Urinary bladder (tissue), 4 donors: ENCODE results near the gene HOMER1. TPM values are rescaled to one million over a fixed set of nuclear protein-coding genes. Genes with fewer than 3 reads are reported as not detected.
"Not testable (repeated sequence)": the region's sequence is repeated elsewhere in the genome, so short reads cannot be mapped to it uniquely, and the experiment has no call there.

Source experiments
- DNase-seq: peaks from one replicate; pipeline ENCODE4 v3.0.0-alpha.2; 2015; ENCODE audit errors: extremely low spot score
- H3K27ac ChIP-seq: one replicate; pipeline ENCODE4 v1.5.1; 2013; ENCODE audit warnings: low read depth, mild to moderate bottlenecking, moderate library complexity
- H3K36me3 ChIP-seq: one replicate; pipeline ENCODE4 v1.6.1; 2013; ENCODE audit warnings: mild to moderate bottlenecking, moderate library complexity; ENCODE audit not compliant: insufficient read depth
- H3K4me1 ChIP-seq: one replicate; pipeline ENCODE4 v1.6.1; 2013; ENCODE audit warnings: mild to moderate bottlenecking, moderate library complexity; ENCODE audit not compliant: insufficient read depth
- H3K4me3 ChIP-seq: one replicate; pipeline ENCODE4 v1.5.1; 2013; ENCODE audit warnings: low read depth, low read length
- WGBS: extraction: QIAGEN DNeasy Blood & Tissue Kit; methylation state at CpG from one replicate; pipeline ENCODE4 v1.1.7; 2013; 5-methylcytosine and 5-hydroxymethylcytosine counted together
- polyA plus RNA-seq: library from polyadenylated mRNA; stranded (reverse); fragments of 200-250 nt; gene quantifications from one replicate; pipeline ENCODE4 v1.2.3, GENCODE V29; 2013
- total RNA-seq: library from RNA; depleted of rRNA; stranded (reverse); fragments of >200 nt; gene quantifications from one replicate; pipeline ENCODE4 v1.2.3, GENCODE V29; 2014
- donor health status: healthy with polysubstance abuse.
- donor health status: healthy.

The HOMER1 gene
- total and polyA plus RNA-seq, 2 donors = 2.0 to 20.5 TPM

DNA sequence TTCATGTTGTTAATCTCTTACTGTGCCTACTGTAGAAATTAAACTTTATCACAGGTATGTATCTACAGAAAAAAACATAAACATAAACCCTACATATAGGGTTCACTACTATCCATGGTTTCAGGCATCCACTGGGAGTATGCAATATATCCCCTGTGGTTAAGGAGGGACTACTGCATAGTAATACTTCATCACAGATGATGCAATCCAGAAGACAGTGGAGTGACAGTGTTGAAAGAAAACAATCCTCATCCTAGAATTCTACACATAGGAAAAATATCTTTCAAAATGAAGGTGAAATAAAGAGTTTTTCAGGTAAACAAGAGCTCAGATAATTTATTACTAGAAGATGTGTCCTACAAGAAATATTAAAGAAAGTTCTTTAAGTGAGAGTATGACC lies 105.9 kb downstream of the HOMER1 start:
- no peak overlapping the region for H3K27ac ChIP-seq
- DNase-seq = no peak
- no peaks in the 10 kb centered on the region for H3K36me3 ChIP-seq
- H3K4me1 ChIP-seq = no peaks in the 10 kb centered on the region
- no peak overlapping the region for H3K4me3 ChIP-seq

DNA sequence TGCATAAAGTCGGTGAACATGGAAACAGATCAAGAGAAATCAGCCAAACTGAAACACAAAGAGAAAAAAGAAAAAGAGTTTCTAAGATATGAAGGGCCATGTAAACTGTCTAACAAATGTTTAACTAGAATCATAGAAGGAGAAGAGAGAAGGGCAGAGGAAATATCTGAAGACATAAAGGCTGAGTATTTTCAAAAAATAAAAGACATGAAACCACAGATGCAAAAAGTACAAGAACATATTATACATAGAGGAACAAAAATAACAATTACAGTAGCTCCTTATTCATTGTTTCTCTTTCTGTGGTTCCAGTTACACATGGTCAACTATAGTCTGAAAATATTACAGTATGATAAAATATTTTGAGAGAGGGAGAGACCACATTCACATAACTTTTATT lies 106.3 kb downstream of the HOMER1 start:
- WGBS = 97% methylated on average over 1 of the region's 1 CpG
- no peak for DNase-seq
- Histone ChIP-seq H3K4me3 (no peak overlapping the region), H3K4me1 (no peaks in the 10 kb centered on the region), H3K36me3 (no peaks in the 10 kb centered on the region), H3K27ac (no peak overlapping the region)

DNA sequence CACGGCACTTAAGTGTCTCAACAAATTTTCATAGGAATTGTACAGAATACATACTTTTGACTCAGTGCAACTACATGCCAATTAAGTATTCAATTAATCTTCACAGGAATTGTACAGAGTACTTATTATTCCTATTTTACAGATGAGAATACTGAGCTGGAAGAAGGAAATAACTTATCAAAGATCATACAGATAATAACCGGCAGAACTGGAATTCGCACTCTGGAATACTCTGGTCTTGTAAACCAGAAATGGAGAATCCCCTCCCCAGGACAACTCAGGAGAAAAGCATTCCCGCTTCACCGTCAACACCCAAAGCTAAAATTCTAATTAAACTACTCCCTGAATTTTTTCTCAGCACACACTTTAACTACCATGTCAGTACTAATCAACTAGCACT lies 112.7 kb downstream of the HOMER1 start:
- no peak overlapping the region for H3K27ac ChIP-seq
- no peaks in the 10 kb centered on the region for H3K36me3 ChIP-seq
- no peak overlapping the region for H3K4me3 ChIP-seq
- WGBS = 86% methylated on average over 5 of the region's 5 CpGs
- H3K4me1 ChIP-seq = no peaks in the 10 kb centered on the region
- DNase-seq = no peak

DNA sequence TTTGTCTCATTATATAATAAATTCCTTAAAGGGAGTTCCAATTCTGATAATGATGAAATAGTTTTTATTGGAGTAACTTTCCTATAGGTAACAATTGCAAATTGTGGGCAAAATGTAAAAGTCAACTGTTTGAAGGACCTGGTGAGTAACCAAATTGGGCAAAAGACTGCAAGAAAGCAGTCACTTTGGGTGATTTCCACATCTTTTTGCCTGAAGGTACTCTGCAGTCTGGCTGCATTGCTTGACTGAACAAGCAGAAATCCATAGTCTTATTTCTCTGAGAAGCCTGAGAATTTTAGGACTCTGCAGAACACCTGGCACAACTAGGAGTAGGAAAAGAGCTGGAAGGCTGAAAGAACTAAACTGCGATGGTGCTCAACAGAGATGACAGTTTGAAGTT lies 114.9 kb downstream of the HOMER1 start:
- Histone ChIP-seq H3K27ac (no peak overlapping the region), H3K4me3 (no peak overlapping the region), H3K36me3 (no peaks in the 10 kb centered on the region), H3K4me1 (no peaks in the 10 kb centered on the region)
- no peak for DNase-seq
- WGBS = 97% methylated on average over 1 of the region's 1 CpG

DNA sequence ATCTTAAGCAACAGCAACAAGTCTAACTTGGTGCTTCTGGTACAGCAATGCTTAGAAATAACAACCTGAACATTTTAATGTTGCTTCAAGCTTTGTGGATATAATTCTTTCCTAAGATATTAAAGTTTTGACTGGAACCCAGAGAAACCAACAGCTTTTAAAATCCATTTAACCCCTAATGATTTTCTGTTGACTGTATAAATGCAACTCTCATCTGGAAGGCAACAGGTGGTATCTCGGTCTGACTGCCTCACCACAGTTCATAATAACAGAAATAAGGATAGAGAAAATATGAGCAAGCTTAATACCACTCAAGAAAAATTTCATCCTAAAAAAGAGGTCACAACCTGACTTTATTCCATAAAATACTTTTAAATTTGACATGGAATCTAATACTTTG lies 116.9 kb downstream of the HOMER1 start:
- no peak overlapping the region for H3K4me3 ChIP-seq
- H3K27ac ChIP-seq = no peak overlapping the region
- WGBS = 95% methylated on average over 1 of the region's 1 CpG
- no peak for DNase-seq
- no peaks in the 10 kb centered on the region for H3K36me3 ChIP-seq
- no peaks in the 10 kb centered on the region for H3K4me1 ChIP-seq

DNA sequence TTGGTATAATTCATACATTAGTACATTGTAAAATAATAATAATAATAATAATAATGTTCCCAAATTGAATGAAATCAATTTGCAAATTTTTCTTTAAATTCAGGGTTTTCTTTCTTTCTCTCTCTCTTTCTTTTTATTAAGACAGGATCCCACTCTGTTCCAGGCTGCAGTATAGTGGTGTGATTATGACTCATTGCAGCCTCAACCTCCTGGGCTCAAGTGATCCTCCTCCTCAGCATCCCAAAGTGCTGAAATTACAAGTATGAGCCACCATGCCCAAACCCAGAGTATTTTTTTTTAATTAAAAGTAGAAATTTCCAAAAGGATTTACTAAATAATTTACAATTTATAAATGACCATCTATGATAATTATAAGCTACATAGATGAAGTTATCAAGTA lies 117.7 kb downstream of the HOMER1 start:
- DNase-seq = no peak
- H3K4me1 ChIP-seq = no peaks in the 10 kb centered on the region
- no peak overlapping the region for H3K27ac ChIP-seq
- H3K36me3 ChIP-seq = no peaks in the 10 kb centered on the region
- H3K4me3 ChIP-seq = no peak overlapping the region

DNA sequence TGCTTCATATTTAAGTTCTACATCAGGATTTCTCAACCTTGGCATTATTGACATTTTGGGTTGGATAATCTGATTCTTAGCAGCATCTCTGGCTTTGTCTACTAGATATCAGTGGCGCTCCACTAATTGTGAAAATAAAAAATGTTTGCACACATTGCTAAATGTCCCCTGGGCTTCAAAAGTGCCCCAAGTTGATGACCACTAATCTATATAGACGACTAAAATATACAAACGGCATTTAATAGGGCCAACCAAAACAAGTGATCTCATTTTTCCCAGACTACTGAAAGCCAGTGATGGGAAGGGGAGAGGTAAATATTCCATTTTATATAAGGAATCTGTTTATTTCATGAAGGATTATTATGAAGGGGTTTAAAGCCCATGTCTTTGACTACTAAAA lies 118.6 kb downstream of the HOMER1 start:
- Histone ChIP-seq H3K4me1 (no peaks in the 10 kb centered on the region), H3K36me3 (no peaks in the 10 kb centered on the region), H3K27ac (no peak overlapping the region), H3K4me3 (no peak overlapping the region)
- 71% methylated on average over 3 of the region's 3 CpGs for WGBS
- no peak for DNase-seq

DNA sequence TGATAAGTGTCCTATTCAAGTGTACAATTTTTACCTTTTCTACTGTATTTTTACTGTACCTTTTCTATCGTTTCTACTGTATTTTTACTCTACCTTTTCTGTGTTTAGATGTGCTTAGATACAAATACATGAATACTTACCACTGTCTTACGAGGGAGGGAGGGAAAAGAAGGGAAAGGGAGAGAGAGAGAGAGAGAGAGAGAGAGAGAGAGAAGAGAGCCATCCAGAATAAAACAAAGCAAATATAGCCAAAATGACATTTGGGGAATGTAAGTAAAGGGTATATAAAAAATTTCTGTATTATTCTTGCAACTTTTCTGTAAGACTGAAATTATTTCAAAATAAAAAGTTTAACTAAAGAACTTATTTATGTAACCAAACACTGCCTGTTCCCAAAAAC lies 121.2 kb downstream of the HOMER1 start:
- H3K4me3 ChIP-seq = no peak overlapping the region
- DNase-seq = no peak
- H3K27ac ChIP-seq = no peak overlapping the region
- no peaks in the 10 kb centered on the region for H3K4me1 ChIP-seq
- no peaks in the 10 kb centered on the region for H3K36me3 ChIP-seq
- WGBS = 89% methylated on average over 2 of the region's 2 CpGs

DNA sequence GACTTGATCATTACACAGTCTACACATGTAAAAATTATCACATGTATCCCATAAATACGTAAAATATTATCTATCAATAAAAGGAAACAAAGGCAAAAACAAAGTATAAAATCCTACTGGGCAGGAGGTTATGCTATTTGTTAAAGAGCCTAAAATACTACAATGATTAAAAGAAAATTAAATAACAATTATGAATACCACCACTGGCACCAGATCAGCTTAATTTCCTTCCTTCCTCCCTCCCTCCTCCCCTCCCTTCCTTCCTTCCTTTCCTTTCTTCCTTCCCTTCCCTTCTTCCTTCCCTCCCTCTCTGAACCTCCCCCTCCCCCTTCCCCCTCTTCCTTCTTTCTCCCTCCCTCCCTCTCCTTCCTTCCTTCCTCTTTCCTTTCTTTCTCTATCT lies 127.3 kb downstream of the HOMER1 start:
- H3K27ac ChIP-seq = no peak overlapping the region
- no peak for DNase-seq
- H3K36me3 ChIP-seq = peaks cover 1% of the 10 kb centered on the region
- H3K4me3 ChIP-seq = no peak overlapping the region
- H3K4me1 ChIP-seq = no peaks in the 10 kb centered on the region
- 95% methylated on average over 1 of the region's 1 CpG for WGBS

DNA sequence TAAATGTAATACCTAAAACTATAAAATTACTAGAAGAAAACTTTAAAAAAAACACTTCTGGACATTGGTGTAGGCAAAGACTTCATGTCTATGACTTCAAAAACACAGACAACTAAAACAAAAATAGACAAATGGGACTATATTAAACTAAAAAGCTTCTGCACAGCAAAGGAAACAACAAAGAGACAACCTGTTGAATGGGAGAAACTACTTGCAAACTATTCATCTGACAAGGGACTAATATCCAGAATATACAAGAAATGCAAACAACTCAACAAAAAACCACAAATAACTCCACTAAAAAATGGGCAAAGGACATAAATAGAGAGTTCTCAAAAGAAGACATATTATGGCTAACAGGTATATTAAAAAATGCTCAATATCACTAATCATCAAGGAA lies 128.8 kb downstream of the HOMER1 start:
- not testable (repeated sequence) for H3K36me3 ChIP-seq, H3K4me1 ChIP-seq, DNase-seq, H3K4me3 ChIP-seq, H3K27ac ChIP-seq

DNA sequence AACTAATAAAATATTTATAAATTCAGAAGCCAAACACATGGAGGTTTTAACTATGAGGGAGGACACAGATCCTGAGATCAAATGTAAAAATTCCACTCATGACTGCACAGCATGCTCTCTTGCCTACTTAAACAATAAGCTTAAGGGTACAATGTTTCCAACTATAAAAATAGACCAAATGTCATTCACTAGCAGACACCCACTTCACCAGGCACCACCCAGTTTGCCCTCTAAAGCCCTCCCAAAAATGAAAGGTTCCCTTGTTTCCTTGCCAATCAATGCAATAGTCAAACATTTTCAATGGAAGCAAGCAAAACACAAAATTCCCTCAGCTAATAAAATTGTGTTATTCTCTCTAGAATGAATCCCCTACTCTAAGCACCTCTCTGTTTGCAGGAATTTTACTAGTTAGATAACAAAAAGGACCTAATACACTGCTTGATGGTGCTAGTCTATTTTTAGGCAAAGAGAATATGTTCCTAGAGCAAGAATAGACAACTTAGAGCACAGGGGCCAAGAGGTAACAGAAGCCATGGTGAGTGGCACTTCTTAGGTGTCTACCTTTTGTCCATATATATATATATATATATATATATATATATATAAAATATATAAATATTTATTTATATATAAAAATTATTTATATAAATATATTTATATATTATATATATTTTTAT lies 135.3 kb downstream of the HOMER1 start:
- H3K36me3 ChIP-seq = peaks cover 1% of the 10 kb centered on the region
- DNase-seq = no peak
- H3K4me1 ChIP-seq = no peaks in the 10 kb centered on the region
- no peak overlapping the region for H3K4me3 ChIP-seq
- no peak overlapping the region for H3K27ac ChIP-seq

DNA sequence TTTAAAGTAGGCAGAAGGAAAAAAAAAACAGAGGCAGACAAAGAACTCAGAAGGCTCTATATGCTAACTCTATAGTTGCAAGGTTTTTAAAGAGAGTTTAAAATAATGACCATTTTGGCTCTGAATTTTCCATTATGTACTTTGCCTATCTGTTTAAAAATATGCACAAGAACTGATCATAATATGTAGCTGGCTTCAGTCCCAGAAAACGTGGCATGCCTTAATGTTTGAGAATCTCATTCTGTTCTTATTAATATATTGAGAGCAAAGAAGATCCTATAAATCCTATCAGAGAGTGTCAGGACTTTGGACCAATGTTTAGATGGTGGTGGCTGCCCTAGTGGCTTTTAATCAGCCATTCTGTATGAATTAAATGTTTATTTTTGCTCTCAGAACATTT lies 156.5 kb downstream of the HOMER1 start:
- WGBS = 13% methylated on average over 1 of the region's 1 CpG
- no peak overlapping the region for H3K27ac ChIP-seq
- peak; percentile 23 for DNase-seq
- no peak overlapping the region for H3K4me3 ChIP-seq
- no peaks in the 10 kb centered on the region for H3K4me1 ChIP-seq
- no peaks in the 10 kb centered on the region for H3K36me3 ChIP-seq

DNA sequence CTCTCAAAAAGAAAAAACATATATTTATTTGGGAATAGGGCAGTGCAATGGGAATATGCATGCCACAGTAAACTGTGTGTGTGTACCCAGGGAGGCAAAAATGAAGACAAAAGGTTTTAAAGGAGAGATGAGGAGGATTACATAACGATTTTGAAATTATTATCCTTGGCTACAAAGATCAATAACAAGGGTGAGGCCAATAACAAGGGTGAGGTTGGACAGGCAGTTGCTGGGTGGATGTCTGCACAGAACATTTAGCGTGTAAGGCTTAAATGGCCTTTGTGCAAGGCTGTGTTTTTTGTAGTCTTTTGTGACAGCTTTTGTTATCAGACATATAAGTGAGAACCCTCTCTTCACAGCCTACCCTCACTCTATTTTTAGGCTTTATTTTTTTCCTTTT lies 164.1 kb downstream of the HOMER1 start:
- Histone ChIP-seq H3K4me1 (no peaks in the 10 kb centered on the region), H3K4me3 (no peak overlapping the region), H3K27ac (no peak overlapping the region), H3K36me3 (no peaks in the 10 kb centered on the region)
- no peak for DNase-seq
- 81% methylated on average over 2 of the region's 2 CpGs for WGBS

DNA sequence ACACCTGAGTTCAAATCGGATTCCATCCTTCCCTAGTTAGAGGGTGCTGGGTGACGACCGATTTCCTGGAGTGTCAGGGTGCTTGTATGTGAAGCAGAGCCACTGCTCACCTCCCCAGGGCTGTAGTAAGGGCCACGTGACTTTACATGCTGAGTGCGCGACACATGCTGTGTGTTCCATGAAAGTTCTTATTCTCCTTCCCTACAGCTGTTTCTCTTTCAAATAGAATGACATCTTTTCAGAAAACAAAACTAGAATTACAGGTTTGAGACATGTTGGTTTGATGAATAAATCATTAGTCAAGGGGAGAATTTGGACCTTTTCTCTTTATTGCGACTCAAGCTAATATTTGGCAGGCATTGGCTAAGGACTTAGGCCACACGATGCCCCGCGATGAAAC lies 164.9 kb downstream of the HOMER1 start:
- H3K4me1 ChIP-seq = no peaks in the 10 kb centered on the region
- 87% methylated on average over 10 of the region's 10 CpGs for WGBS
- H3K4me3 ChIP-seq = no peak overlapping the region
- DNase-seq = no peak
- no peaks in the 10 kb centered on the region for H3K36me3 ChIP-seq
- no peak overlapping the region for H3K27ac ChIP-seq

DNA sequence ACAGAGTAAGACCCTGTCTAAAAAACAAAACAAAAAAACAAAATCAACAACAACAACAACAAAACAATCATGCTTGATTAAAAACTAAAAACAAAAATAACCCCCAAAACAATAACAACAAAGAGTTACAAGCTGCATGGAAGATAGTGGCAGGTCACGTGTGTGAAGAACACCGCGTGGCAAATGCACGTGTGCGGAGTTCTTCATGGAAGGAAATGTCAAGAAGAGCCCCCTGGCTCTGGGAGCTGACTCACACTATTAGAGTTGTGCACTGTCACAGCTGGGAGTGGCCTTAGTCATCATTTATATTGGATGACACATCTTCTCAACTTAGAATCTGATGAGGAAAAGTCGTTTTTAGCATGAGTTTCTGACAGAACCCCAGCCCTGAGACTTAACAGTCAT lies 167.5 kb downstream of the HOMER1 start:
- WGBS = 89% methylated on average over 6 of the region's 6 CpGs
- DNase-seq = no peak
- H3K27ac ChIP-seq = no peak overlapping the region
- no peaks in the 10 kb centered on the region for H3K4me1 ChIP-seq
- H3K36me3 ChIP-seq = no peaks in the 10 kb centered on the region
- H3K4me3 ChIP-seq = no peak overlapping the region
